Muscle of leg (tissue), 11 donors: ENCODE measurements around the gene LILRB2. TPM values are rescaled to one million over a fixed set of nuclear protein-coding genes. Genes with fewer than 3 reads are reported as not detected.

Experiments used
- DNase-seq: peaks from one replicate; pipeline ENCODE4 v3.0.0; 2013
- H3K27ac ChIP-seq: one replicate; pipeline ENCODE4 v1.5.1; 2013; ENCODE audit warnings: mild to moderate bottlenecking, low read length, control low read depth
- H3K27me3 ChIP-seq: one replicate; pipeline ENCODE4 v1.6.1; 2013; ENCODE audit warnings: low read length; ENCODE audit not compliant: control insufficient read depth, insufficient read depth
- H3K36me3 ChIP-seq: one replicate; pipeline ENCODE4 v1.6.1; 2013; ENCODE audit warnings: low read length; ENCODE audit not compliant: control insufficient read depth, insufficient read depth
- H3K4me1 ChIP-seq: one replicate; pipeline ENCODE4 v1.6.1; 2013; ENCODE audit warnings: low read length; ENCODE audit not compliant: control insufficient read depth, insufficient read depth
- H3K4me3 ChIP-seq: one replicate; pipeline ENCODE4 v1.5.1; 2013; ENCODE audit warnings: low read length, control low read depth
- H3K9me3 ChIP-seq: replicated peaks from 2 replicates; pipeline ENCODE4 v1.6.1; 2013; ENCODE audit warnings: low read depth, low read length; ENCODE audit not compliant: control insufficient read depth
- WGBS: methylation state at CpG from one replicate; pipeline ENCODE4 v1.1.5; 2013; ENCODE audit warnings: missing lambda C conversion rate; ENCODE audit not compliant: insufficient coverage; 5-methylcytosine and 5-hydroxymethylcytosine counted together
- polyA plus RNA-seq, 8 donors: library from polyadenylated mRNA; unstranded; fragments of 120-200 nt; gene quantifications; one replicate each; pipeline versions ENCODE4 v1.2.1 to v1.2.3, GENCODE V29; 2013; ENCODE audit warnings: inconsistent platforms in 1 of 8, low replicate concordance in 1 of 8; ENCODE audit not compliant: insufficient read length in 8 of 8, insufficient read depth in 1 of 8
- total RNA-seq: library from RNA; stranded (reverse); fragments of 120-200 nt; gene quantifications from one replicate; pipeline ENCODE4 v1.2.4, GENCODE V29; 2013

Gene LILRB2
- total and polyA plus RNA-seq, 9 donors, result 0.53 to 2.9 (median 2.1) TPM

DNA sequence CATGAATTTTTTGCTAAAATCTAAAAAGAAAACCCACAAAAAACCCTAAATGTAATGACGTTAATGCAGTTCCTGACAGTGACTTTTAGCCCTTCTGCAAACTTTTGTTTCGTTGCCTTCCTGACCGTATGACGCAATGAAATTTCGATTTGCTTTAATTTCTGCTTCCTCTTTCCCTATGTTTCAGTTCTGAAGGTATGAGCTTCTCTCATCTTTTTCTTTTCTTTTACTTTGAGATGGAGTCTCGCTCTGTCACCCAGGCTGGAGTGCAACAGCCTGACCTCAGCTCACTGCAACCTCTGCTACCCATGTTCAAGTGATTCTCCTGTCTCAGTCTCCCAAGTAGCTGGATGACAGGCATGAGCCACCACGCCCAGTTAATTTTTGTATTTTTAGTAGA lies 38.1 kb upstream of the LILRB2 start:
- peak; percentile 52 for DNase-seq
- no peak overlapping the region for H3K4me3 ChIP-seq
- H3K9me3 ChIP-seq, result no peaks in the 10 kb centered on the region
- H3K36me3 ChIP-seq, result no peaks in the 10 kb centered on the region
- H3K4me1 ChIP-seq, result no peaks in the 10 kb centered on the region
- 80% methylated on average over 5 of the region's 7 CpGs for WGBS
- H3K27ac ChIP-seq, result no peak overlapping the region
- no peaks in the 10 kb centered on the region for H3K27me3 ChIP-seq

DNA sequence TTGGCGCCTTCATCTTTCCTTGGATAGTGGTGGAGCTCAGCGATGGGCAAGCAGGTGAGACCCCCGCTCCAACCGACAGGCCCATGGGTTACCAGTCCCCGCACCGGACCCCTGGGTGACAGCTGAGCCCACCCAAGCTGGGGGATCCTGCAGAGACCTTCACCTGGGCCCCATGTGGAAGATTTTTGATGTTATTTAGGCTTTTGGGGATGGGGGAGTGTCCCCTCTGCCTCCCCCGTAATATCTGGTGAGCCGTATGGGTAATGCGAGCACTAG lies 37.0 kb upstream of the LILRB2 start:
- H3K4me3 ChIP-seq, result no peak overlapping the region
- H3K36me3 ChIP-seq, result no peaks in the 10 kb centered on the region
- no peak overlapping the region for H3K27ac ChIP-seq
- DNase-seq, result no peak
- H3K4me1 ChIP-seq, result no peaks in the 10 kb centered on the region
- H3K27me3 ChIP-seq, result no peaks in the 10 kb centered on the region
- 100% methylated on average over 4 of the region's 9 CpGs for WGBS
- H3K9me3 ChIP-seq, result no peaks in the 10 kb centered on the region

DNA sequence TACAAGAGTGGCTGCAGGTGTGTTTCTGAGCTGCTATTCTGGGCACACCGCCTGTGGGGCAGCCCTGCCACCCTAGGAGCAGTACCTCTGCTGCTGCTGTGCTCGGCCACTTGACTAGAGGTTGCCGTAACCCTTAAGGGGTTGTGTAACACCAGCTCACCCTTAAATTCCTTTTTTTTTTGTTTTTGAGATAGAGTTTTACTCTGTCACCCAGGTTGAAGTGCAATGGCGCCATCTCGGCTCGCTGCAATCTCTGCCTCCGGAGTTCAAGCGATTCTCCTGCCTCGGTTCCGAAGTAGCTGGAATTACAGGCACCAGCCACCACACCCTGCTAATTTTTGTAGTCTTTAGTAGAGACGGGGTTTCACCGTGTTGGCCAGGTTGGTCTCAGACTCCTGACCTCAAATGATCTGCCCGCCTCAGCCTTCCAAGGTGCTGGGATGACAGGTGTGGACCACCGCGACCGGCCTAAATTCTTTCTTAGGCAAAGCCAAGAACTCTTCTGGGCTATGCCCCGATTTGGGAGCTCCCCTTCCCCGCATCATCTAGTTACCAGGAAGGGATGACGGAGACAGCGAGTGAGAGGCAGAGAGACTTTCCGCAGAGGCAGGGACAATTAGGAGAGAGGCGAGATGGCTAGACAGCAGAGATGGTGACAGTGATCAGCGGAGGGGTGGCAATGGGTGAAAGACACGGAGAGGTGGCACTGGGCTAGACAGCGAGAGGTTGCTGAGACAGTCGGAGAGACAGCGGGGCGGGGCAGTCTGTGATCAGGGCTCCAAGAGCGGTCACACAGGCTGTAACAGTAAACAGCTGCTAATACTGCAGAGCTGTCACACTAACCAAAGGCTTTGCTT lies 36.4 kb upstream of the LILRB2 start:
- Histone ChIP-seq H3K36me3 (no peaks in the 10 kb centered on the region), H3K27ac (no peak overlapping the region), H3K27me3 (peaks cover 2% of the 10 kb centered on the region), H3K4me3 (no peak overlapping the region), H3K9me3 (no peaks in the 10 kb centered on the region), H3K4me1 (no peaks in the 10 kb centered on the region)
- DNase-seq, result no peak
- 88% methylated on average over 21 of the region's 29 CpGs for WGBS

DNA sequence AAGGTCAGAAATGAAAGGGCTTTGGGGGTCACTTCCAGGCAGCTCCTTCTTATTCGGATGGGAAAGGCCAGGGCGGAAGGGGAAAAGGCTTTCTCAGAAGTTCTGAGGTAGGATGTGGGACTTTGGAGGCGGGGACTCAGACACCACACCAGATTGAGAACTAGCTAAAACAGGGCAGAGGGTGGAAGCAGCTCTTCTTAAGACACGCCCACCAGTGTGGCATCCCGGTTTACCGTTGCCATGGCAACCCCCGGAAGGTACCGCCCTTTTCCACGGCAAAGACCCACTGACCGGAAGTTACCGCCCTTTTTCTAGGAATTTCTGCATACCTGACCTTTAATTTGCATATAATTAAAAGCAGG lies 35.8 kb upstream of the LILRB2 start:
- no peaks in the 10 kb centered on the region for H3K36me3 ChIP-seq
- H3K4me1 ChIP-seq, result no peaks in the 10 kb centered on the region
- H3K27me3 ChIP-seq, result peaks cover 2% of the 10 kb centered on the region
- WGBS, result 72% methylated on average over 4 of the region's 11 CpGs
- H3K4me3 ChIP-seq, result no peak overlapping the region
- no peak overlapping the region for H3K27ac ChIP-seq
- H3K9me3 ChIP-seq, result no peaks in the 10 kb centered on the region
- DNase-seq, result no peak

DNA sequence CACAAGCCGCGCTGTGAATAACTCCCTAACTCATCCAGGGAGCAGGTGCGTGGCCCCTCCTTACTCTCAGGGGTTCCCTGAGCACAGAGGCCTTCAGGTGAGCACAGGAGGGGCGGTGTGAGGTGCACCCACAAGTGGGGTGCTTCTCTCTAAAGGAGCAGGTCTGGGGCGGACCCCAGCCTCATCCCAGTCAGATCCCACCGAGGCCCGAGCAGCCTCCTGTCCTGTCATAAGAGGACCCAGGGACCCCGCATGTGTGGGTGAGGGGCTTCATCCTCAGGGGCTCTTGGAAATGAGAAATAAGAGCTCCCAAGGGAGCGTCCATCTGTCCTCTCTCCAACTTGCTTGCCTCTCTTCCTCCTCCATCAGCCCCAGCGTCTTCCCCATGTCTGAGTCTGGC lies 35.0 kb upstream of the LILRB2 start:
- H3K9me3 ChIP-seq, result no peaks in the 10 kb centered on the region
- 80% methylated on average over 1 of the region's 10 CpGs for WGBS
- H3K36me3 ChIP-seq, result no peaks in the 10 kb centered on the region
- peaks cover 2% of the 10 kb centered on the region for H3K27me3 ChIP-seq
- no peak for DNase-seq
- no peaks in the 10 kb centered on the region for H3K4me1 ChIP-seq
- no peak overlapping the region for H3K27ac ChIP-seq
- no peak overlapping the region for H3K4me3 ChIP-seq

DNA sequence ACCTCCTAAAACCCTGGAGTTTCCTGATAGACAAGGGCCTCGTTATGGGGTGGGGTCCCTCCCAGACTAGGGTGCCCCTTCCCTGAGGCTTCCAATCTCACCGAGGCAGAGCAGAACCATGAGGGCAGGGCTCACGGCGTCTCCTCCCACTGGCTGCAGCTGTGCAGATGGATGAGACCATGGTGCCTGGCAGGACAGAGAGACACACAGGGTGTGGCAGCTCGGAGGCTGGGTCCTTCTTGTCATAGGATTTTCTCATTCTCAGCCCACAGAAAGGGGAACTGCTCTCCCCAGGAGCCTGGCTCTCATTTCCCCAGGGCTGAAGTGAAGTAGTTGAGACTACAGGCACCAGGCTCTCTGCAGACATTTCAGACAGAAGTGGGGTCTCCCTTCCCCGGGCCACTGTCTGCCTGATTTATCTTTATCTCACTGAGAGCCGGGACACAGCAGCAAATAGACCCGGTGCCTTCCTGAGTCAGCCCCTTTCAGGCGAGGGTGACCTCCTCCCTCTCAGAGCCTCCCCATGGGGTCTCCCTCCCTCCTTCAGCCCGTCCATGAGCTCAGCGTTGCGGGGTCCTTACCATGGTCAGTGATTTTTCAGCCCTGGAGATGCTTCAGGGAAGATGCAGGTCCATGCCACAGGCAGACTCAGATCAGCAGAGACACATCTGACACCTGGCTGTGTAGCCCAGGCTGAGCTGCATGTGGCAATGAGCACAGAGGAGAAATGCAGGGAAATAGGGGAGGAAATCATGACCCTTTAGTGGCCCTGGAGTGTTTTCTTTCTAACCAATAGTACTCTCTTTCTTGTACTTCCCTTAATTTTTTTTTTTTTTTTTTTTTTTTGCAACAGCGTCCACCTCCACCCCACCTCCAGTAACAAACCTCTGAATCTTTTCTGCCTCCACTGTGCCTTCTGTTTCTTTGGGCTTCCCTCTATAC lies 31.8 kb upstream of the LILRB2 start, which contains the start of gene LILRA5:
TSS of gene LILRA5 (minus strand) at position 731 of the 942 bp plus-strand sequence. CDS start at position 584, 147 bp downstream.
- H3K4me3 ChIP-seq, result no peak within 1 kb of the TSS
- H3K27ac ChIP-seq, result no peak within 1 kb of the TSS
- 61% methylated on average over 9 of the region's 13 CpGs for WGBS
- peaks cover 2% of the 10 kb centered on the region for H3K27me3 ChIP-seq
- H3K36me3 ChIP-seq, result no peaks in the 10 kb centered on the region
- peak; percentile 41 for DNase-seq
- no peaks in the 10 kb centered on the region for H3K9me3 ChIP-seq
- no peaks in the 10 kb centered on the region for H3K4me1 ChIP-seq

DNA sequence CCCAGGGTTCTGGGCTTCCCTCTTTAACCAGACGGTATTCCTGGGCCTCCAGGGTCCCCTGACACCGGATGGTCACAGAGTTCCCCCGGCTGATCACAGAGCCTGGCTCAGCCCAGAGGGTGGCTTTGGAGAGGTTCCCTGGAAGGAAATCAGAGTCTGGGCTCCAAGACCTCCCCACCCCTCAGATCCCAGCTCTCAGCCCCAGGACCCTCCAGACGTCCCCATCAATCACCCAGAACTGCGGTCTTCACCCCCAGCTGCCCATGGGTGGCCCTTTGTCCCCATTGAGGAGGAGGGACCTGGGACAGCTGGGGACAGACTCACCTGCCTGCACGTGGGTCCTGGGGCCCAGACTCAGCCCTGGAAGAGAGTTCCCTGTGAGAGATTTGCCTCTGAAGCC lies 31.1 kb upstream of the LILRB2 start:
- Histone ChIP-seq H3K9me3 (no peaks in the 10 kb centered on the region), H3K27me3 (peaks cover 2% of the 10 kb centered on the region), H3K4me3 (no peak overlapping the region), H3K27ac (no peak overlapping the region), H3K4me1 (no peaks in the 10 kb centered on the region), H3K36me3 (no peaks in the 10 kb centered on the region)
- no peak for DNase-seq
- WGBS, result 67% methylated on average over 3 of the region's 6 CpGs

DNA sequence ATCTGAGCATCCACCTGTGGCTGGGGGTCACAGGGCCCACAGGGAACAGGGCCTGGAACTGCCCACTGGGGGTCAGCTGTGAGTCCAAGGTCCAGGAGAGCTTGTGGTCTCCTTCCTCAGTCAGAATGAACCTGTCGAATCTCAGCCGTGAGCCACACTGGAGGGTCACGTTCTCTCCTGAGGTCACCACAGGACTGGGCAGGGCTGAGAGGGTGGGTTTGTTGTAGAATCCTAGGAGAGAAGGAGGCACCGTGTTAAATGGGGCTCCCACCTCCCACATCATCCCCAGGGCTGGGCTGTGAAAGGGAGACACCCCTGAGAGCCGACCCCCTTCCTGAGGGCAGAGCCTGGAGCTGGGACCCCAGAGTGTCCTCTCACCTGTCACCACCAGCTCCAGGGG lies 30.6 kb upstream of the LILRB2 start:
- no peak for DNase-seq
- no peaks in the 10 kb centered on the region for H3K36me3 ChIP-seq
- peaks cover 2% of the 10 kb centered on the region for H3K27me3 ChIP-seq
- H3K27ac ChIP-seq, result no peak overlapping the region
- no peaks in the 10 kb centered on the region for H3K4me1 ChIP-seq
- no CpG with 5 or more reads among the region's 5 CpGs for WGBS
- H3K4me3 ChIP-seq, result no peak overlapping the region
- H3K9me3 ChIP-seq, result no peaks in the 10 kb centered on the region

DNA sequence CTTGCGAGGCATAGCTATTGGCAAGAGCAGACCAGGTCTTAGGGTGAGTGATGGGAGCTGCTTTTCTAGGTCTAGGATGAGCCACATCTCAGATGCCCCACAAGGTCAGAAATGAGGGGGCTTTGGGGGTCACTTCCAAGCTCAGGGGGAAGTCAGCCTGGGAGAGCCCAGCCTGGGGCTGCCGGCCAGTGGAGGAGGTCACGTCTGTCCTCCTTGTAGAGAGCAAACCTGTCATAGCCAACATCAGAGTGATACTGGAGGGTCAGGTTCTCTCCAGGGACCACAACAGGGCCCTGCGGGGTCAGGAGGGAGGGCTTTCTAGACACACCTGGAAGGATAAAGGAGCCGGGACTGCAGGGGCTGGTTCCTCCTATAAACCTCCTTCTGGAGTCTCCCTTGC lies 29.6 kb upstream of the LILRB2 start:
- H3K4me1 ChIP-seq, result no peaks in the 10 kb centered on the region
- H3K4me3 ChIP-seq, result no peak overlapping the region
- no peak overlapping the region for H3K27ac ChIP-seq
- 71% methylated on average over 2 of the region's 5 CpGs for WGBS
- H3K36me3 ChIP-seq, result no peaks in the 10 kb centered on the region
- peaks cover 2% of the 10 kb centered on the region for H3K27me3 ChIP-seq
- no peaks in the 10 kb centered on the region for H3K9me3 ChIP-seq
- no peak for DNase-seq

DNA sequence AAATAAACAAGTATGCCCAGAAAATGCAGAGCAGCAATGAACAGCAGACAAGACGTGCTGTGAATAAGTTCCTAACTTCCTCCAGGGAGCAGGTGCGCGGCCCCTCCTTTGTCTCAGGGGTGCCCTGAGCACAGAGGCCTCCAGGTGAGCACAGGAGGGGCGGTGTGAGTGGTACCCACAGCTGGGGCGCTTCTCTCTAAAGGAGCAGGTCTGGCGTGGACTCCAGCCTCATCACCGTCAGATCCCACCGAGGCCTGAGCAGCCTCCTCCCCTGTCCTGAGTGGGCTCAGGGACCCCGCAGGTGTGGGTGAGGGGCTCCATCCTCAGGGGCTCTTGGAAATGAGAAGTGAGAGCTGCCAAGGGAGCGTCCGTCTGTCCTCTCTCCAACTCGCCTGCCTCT lies 28.9 kb upstream of the LILRB2 start:
- no peaks in the 10 kb centered on the region for H3K36me3 ChIP-seq
- H3K27me3 ChIP-seq, result peaks cover 2% of the 10 kb centered on the region
- H3K9me3 ChIP-seq, result no peaks in the 10 kb centered on the region
- no peaks in the 10 kb centered on the region for H3K4me1 ChIP-seq
- no peak overlapping the region for H3K27ac ChIP-seq
- no peak for DNase-seq
- WGBS, result 82% methylated on average over 7 of the region's 12 CpGs
- no peak overlapping the region for H3K4me3 ChIP-seq
